Measurements from ENCODE around the gene ZNF385D. TPM values are rescaled to one million over a fixed set of nuclear protein-coding genes. Genes with fewer than 3 reads are reported as not detected.

ZNF385D gene
- total and polyA plus RNA-seq, 4 donors, result 0.08 to 0.50 (median 0.09) TPM

DNA sequence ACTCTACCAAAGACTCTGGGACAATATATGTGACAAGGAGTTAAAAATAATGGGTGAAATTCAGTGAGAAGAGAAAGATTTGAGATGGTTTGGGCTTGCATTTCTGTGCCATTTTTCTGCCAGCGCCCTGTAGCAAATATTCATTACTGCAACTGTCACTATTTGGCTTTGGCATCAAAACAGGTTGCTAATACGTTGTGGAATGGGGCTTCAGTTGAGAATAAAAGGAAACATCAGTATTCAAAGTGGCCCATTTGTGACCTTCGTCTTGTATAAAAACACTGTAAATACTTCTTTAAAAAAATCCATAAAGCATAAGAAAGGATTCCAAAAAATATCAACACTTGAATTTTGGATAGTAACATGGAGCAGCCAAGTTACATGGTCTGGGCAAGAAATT, 309.2 kb downstream of the ZNF385D start:
- Histone ChIP-seq H3K4me3 (ENCODE audit: low read depth in 1 of 3, low read length in 3 of 3) (no peak overlapping the region), H3K27me3 (ENCODE audit: control insufficient read depth in 4 of 4, insufficient read depth in 4 of 4, low read length in 3 of 4) (peaks cover 0 to 2% (median 0%) of the 10 kb centered on the region in 4 donors), H3K36me3 (ENCODE audit: control insufficient read depth in 4 of 4, insufficient read depth in 3 of 4, low read depth in 1 of 4, low read length in 3 of 4) (no peaks in the 10 kb centered on the region), H3K27ac (ENCODE audit: low read depth in 1 of 2, low read length in 2 of 2) (no peak overlapping the region), H3K9ac (ENCODE audit: low read depth in 1 of 2, low read length in 2 of 2) (no peak overlapping the region), H3K4me1 (ENCODE audit: control insufficient read depth in 4 of 4, insufficient read depth in 4 of 4, low read length in 3 of 4) (no peaks in the 10 kb centered on the region), H3K9me3 (ENCODE audit: control insufficient read depth in 4 of 4, low read length in 3 of 4) (no peaks in the 10 kb centered on the region)
- 57% methylated on average over 3 of the region's 3 CpGs for WGBS
- no peak for DNase-seq (ENCODE audit: low spot score)
- no peak for TF ChIP-seq HNF4A (conservative IDR thresholded peaks at IDR 0.05)
- TF ChIP-seq NR2F2 (IDR thresholded peaks at IDR 0.05), result no peak
- no peak for TF ChIP-seq FOXA2 (IDR thresholded peaks at IDR 0.05)
- no peak for TF ChIP-seq TAF1 (conservative IDR thresholded peaks at IDR 0.05)
- no peak for TF ChIP-seq YY1 (IDR thresholded peaks at IDR 0.05)
- no peak for TF ChIP-seq RAD21 (IDR thresholded peaks at IDR 0.05)
- TF ChIP-seq JUND (IDR thresholded peaks at IDR 0.05), result no peak
- TF ChIP-seq, protein P1, sequence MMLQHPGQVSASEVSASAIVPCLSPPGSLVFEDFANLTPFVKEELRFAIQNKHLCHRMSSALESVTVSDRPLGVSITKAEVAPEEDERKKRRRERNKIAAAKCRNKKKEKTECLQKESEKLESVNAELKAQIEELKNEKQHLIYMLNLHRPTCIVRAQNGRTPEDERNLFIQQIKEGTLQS (IDR thresholded peaks at IDR 0.05), result no peak
- TF ChIP-seq HNF4G (IDR thresholded peaks at IDR 0.05), result no peak
- no peak for TF ChIP-seq GABPA (IDR thresholded peaks at IDR 0.05 in 1 of 2, conservative IDR thresholded peaks at IDR 0.05 in 1 of 2)
- TF ChIP-seq SP1 (IDR thresholded peaks at IDR 0.05), result no peak
- TF ChIP-seq, protein P2, sequence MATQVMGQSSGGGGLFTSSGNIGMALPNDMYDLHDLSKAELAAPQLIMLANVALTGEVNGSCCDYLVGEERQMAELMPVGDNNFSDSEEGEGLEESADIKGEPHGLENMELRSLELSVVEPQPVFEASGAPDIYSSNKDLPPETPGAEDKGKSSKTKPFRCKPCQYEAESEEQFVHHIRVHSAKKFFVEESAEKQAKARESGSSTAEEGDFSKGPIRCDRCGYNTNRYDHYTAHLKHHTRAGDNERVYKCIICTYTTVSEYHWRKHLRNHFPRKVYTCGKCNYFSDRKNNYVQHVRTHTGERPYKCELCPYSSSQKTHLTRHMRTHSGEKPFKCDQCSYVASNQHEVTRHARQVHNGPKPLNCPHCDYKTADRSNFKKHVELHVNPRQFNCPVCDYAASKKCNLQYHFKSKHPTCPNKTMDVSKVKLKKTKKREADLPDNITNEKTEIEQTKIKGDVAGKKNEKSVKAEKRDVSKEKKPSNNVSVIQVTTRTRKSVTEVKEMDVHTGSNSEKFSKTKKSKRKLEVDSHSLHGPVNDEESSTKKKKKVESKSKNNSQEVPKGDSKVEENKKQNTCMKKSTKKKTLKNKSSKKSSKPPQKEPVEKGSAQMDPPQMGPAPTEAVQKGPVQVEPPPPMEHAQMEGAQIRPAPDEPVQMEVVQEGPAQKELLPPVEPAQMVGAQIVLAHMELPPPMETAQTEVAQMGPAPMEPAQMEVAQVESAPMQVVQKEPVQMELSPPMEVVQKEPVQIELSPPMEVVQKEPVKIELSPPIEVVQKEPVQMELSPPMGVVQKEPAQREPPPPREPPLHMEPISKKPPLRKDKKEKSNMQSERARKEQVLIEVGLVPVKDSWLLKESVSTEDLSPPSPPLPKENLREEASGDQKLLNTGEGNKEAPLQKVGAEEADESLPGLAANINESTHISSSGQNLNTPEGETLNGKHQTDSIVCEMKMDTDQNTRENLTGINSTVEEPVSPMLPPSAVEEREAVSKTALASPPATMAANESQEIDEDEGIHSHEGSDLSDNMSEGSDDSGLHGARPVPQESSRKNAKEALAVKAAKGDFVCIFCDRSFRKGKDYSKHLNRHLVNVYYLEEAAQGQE (IDR thresholded peaks at IDR 0.05), result no peak
- TF ChIP-seq, protein P3, sequence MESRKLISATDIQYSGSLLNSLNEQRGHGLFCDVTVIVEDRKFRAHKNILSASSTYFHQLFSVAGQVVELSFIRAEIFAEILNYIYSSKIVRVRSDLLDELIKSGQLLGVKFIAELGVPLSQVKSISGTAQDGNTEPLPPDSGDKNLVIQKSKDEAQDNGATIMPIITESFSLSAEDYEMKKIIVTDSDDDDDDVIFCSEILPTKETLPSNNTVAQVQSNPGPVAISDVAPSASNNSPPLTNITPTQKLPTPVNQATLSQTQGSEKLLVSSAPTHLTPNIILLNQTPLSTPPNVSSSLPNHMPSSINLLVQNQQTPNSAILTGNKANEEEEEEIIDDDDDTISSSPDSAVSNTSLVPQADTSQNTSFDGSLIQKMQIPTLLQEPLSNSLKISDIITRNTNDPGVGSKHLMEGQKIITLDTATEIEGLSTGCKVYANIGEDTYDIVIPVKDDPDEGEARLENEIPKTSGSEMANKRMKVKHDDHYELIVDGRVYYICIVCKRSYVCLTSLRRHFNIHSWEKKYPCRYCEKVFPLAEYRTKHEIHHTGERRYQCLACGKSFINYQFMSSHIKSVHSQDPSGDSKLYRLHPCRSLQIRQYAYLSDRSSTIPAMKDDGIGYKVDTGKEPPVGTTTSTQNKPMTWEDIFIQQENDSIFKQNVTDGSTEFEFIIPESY (IDR thresholded peaks at IDR 0.05), result no peak
- TF ChIP-seq, protein P4, sequence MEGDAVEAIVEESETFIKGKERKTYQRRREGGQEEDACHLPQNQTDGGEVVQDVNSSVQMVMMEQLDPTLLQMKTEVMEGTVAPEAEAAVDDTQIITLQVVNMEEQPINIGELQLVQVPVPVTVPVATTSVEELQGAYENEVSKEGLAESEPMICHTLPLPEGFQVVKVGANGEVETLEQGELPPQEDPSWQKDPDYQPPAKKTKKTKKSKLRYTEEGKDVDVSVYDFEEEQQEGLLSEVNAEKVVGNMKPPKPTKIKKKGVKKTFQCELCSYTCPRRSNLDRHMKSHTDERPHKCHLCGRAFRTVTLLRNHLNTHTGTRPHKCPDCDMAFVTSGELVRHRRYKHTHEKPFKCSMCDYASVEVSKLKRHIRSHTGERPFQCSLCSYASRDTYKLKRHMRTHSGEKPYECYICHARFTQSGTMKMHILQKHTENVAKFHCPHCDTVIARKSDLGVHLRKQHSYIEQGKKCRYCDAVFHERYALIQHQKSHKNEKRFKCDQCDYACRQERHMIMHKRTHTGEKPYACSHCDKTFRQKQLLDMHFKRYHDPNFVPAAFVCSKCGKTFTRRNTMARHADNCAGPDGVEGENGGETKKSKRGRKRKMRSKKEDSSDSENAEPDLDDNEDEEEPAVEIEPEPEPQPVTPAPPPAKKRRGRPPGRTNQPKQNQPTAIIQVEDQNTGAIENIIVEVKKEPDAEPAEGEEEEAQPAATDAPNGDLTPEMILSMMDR (IDR thresholded peaks at IDR 0.05; ENCODE audit: low read depth, low read length, missing input control), result no peak
- TF ChIP-seq EGR1 (IDR thresholded peaks at IDR 0.05; ENCODE audit: low read depth in 2 of 2), result no peak
- TF ChIP-seq RXRA (IDR thresholded peaks at IDR 0.05), result no peak
- no peak for TF ChIP-seq FOXA1 (IDR thresholded peaks at IDR 0.05)
- TF ChIP-seq, protein P5, sequence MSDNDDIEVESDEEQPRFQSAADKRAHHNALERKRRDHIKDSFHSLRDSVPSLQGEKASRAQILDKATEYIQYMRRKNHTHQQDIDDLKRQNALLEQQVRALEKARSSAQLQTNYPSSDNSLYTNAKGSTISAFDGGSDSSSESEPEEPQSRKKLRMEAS (IDR thresholded peaks at IDR 0.05), result no peak

All from liver (tissue), 9 donors.